H54 (cell line): ENCODE measurements around the gene MAGOH.
"Not testable (repeated sequence)": the region's sequence is repeated elsewhere in the genome, so short reads cannot be mapped to it uniquely, and the experiment has no call there.

Experiments
- DNase-seq: peaks from one replicate; pipeline ENCODE4 v3.0.0; 2011; ENCODE audit warnings: low spot score, mixed read lengths; ENCODE audit not compliant: insufficient read length
- FAIRE-seq: peaks from 3 replicates; lab custom pipeline; 2011; peaks lifted over from hg19 to GRCh38; lab: Jason Lieb, UNC
- POLR2A ChIP-seq: IDR thresholded peaks from 2 replicates; pipeline ENCODE4 v1.6.1; 2011; ENCODE audit warnings: low read depth, mild to moderate bottlenecking, low read length

The MAGOH gene

GRCh38 chr1:53237638-53238037 lies 680 bp downstream of the MAGOH start:
- DNase-seq (no peak), FAIRE-seq (no peak)
- TF ChIP-seq POLR2A: no peak

- DNase-seq (no peak), FAIRE-seq (no peak)
- no peak for TF ChIP-seq POLR2A
These were observed 17.4 kb downstream of the MAGOH start for GRCh38 chr1:53220962-53221286.

DNA sequence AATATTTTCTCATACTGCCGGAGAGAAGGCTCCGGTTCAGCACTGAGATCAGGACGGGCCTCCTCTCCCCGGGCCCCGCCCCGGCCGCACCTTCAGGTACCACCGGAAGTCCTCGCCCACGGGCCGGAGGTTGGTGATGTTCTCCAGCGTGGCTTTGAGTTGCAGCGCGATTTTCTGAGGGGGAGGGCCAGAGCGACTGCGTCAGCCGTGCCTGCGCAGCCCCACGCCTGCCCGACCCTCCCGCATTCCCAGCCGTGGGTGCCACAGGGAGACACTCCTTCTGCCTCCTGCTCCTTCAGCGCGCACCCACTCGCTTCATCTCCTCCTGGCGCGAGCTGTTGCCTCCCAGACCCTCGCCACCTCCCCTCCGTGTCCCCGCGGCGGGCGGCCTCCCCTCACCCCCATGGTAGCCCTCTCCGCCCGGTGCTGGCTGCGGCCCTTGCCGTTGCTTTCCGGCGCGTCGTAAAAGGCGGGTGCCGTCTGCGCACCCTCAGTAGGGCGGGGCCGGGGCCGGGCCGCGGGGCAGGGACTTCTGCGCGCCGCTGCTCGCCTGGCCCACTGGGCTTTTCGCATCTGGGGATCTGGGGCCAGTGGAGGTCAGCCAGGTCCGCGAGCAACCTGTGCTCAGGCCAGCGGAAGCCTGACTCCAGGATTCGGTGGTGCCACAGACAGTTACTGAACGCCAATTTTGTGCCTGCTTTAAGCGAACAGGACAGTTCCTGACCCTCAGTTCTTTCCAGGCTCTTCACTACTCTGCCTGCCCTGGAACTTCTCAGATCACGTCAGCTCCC lies 18.0 kb downstream of the MAGOH start, which contains the start of gene CZIB:
TSS of gene CZIB (minus strand) at position 464 of the 791 bp plus-strand sequence. CDS start at position 405, 59 bp downstream.
- peak; percentile 94 for DNase-seq
- peak; percentile 73 for FAIRE-seq
- peak; percentile 76 for TF ChIP-seq POLR2A

DNA sequence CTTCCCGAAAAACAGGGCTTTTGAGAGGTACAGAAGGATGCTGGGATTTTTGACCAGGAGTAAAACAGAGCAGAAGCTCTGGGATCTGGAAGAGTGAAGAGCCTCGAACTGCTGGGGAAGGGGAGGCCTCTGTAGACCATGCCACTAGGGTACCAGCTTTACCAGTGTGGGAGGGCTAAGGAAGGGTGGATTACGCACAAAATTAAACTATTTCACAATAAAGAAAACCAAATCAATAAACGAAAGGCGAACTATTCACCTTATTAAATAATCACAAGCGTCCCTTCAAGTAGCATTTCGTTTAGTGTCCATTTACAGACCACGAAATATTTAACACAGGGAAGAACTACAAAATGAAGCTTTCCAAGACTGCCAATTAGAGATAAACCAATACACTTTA lies 18.6 kb downstream of the MAGOH start:
- FAIRE-seq (no peak), DNase-seq (no peak)
- TF ChIP-seq POLR2A: no peak

GRCh38 chr1:53218201-53218600 lies 20.1 kb downstream of the MAGOH start:
- DNase-seq (no peak), FAIRE-seq (no peak)
- no peak for TF ChIP-seq POLR2A

DNA sequence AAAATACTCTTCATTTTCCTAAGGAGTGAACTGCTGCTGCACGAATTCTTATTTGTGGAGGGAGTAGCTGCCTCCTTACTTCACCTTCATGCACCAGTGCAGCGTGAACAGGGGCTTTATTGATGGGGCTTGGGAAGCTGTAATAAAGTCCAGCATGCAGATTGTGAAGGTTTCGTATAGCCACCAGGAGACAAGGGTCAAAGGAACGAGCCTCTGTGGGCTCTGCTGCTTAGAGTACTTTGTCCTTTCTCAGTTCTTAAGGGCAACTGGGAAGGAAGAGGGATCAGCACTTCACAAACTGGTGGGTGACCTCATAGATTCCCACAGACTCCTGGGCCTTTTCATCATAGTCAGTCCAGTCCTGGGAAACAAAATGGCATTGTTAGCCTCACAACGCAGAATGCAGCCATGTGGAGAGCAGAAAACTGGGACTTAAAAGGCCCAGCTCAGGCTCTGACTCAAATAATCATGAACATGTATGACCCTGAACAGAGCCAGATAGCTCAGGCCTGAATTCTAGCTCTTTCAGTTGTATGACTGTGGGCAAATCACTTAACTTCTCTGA lies 23.9 kb downstream of the MAGOH start:
- FAIRE-seq (no peak), DNase-seq (no peak)

GRCh38 chr1:53210954-53211353 lies 27.4 kb downstream of the MAGOH start:
- DNase-seq: no peak
- no peak for TF ChIP-seq POLR2A
- FAIRE-seq: no peak

More for the DNA sequence above, 23.9 kb downstream of the MAGOH start:
- TF ChIP-seq POLR2A: no peak

- no peak for TF ChIP-seq POLR2A
- FAIRE-seq: no peak
- no peak for DNase-seq
These were observed 28.0 kb downstream of the MAGOH start for GRCh38 chr1:53210352-53210751.

- no peak for TF ChIP-seq POLR2A
- FAIRE-seq (no peak), DNase-seq (no peak)
These were observed 30.6 kb downstream of the MAGOH start for GRCh38 chr1:53207726-53208125.

GRCh38 chr1:53206735-53207379 lies 31.5 kb downstream of the MAGOH start:
- no peak for TF ChIP-seq POLR2A
- DNase-seq (no peak), FAIRE-seq (no peak)

- not testable (repeated sequence) for DNase-seq, FAIRE-seq
These were observed 32.1 kb downstream of the MAGOH start for GRCh38 chr1:53206083-53206685.

GRCh38 chr1:53205496-53205895 lies 32.8 kb downstream of the MAGOH start:
- DNase-seq: not testable (repeated sequence)

GRCh38 chr1:53203466-53203865 lies 34.9 kb downstream of the MAGOH start:
- no peak for TF ChIP-seq POLR2A
- no peak for DNase-seq
- FAIRE-seq: no peak

More at GRCh38 chr1:53205496-53205895, 32.8 kb downstream of the MAGOH start:
- FAIRE-seq: not testable (repeated sequence)

DNA sequence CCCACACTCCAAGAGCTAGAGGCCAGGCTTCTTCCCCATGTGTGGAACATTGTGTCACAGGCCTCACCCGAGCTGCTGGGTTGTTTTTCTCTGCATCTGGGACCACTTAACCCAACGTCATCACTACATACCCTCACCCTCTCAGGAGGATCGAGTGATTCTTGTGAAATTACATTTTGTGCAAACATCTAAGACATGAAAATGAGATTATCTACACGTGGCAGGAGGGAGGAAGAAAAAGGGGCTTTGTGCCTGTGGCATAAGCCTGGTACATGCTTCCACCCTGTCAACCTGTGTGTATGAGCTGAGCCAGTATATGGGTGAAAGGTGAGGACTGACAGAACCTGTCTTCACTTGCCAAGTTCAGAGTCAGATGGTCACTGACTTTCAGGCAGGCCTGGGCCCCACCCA lies 40.1 kb downstream of the MAGOH start:
- no peak for FAIRE-seq
- no peak for TF ChIP-seq POLR2A
- no peak for DNase-seq
